ENCODE results near the gene PCDHA6.

DNA sequence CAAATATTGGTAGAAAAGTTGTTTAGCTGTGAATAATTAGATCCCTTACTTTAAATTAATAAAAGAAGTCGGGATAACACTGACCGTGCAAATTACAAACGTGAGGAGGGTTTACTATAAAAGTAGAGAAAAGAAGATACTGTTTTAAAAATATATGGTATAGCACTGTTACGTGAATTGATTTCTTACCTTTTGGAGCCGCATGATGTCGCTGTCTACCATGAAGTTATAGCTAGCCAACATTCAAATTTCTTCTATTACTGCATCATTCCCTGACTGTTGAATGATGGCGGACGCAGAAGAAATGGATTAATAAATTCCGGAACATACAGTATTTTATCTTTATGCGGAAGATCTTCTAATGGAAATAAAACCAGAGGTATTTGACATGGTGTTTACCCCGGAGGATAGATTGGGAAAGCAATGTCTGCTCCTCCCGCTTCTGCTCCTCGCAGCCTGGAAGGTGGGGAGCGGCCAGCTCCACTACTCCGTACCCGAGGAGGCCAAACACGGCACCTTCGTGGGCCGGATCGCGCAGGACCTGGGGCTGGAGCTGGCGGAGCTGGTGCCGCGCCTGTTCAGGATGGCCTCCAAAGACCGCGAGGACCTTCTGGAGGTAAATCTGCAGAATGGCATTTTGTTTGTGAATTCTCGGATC lies at the start of gene PCDHA6:
- TF ChIP-seq MYC (IDR thresholded peaks at IDR 0.05; ENCODE audit: low read depth, low read length), result no peak
- TF ChIP-seq CTCF (IDR thresholded peaks at IDR 0.05; ENCODE audit: low read depth, low read length), result no peak
- TF ChIP-seq POLR2A (IDR thresholded peaks at IDR 0.05; ENCODE audit: extremely low read depth, insufficient read length), result no peak
- no peak for TF ChIP-seq MAX (IDR thresholded peaks at IDR 0.05; ENCODE audit: low read depth, low read length)
